22Rv1 (cell line): ENCODE results near the gene MAP2K2.

ENCODE experiments used
- CTCF ChIP-seq: fragments of 450-650 bp; IDR thresholded peaks from 2 replicates; pipeline ENCODE4 v1.5.1; 2017; ENCODE audit warnings: mild to moderate bottlenecking
- ZFX ChIP-seq: fragments of 450-650 bp; IDR thresholded peaks from 2 replicates; pipeline ENCODE4 v1.6.1; 2017; ENCODE audit warnings: antibody characterized with exemption, borderline replicate concordance

- TF ChIP-seq CTCF (no peak), ZFX (no peak)
These were observed 29.6 kb downstream of the MAP2K2 start for GRCh38 chr19:4094291-4094690.
